ENCODE measurements around the gene MRGPRD. TPM values are rescaled to one million over a fixed set of nuclear protein-coding genes. Genes with fewer than 3 reads are reported as not detected.

The MRGPRD gene
- total RNA-seq, 1 experiment from 2014 or later: not detected

GRCh38 chr11:68988491-68988890 lies 7.7 kb upstream of the MRGPRD start:
- TF ChIP-seq ELF1 (IDR thresholded peaks at IDR 0.05; ENCODE audit: borderline replicate concordance, low read depth) (no peak), CEBPB (IDR thresholded peaks at IDR 0.05; ENCODE audit: low read depth) (no peak), REST (IDR thresholded peaks at IDR 0.05; ENCODE audit: low read depth) (no peak), POLR2AphosphoS5 (IDR thresholded peaks at IDR 0.05; ENCODE audit: low read depth, low read length) (no peak), ZFX (IDR thresholded peaks at IDR 0.05) (no peak), SIN3A (IDR thresholded peaks at IDR 0.05; ENCODE audit: low read depth) (no peak), RAD21 (IDR thresholded peaks at IDR 0.05; ENCODE audit: low read depth) (no peak), ATF3 (IDR thresholded peaks at IDR 0.05) (no peak), ZNF274 (IDR thresholded peaks at IDR 0.05; ENCODE audit: low read depth, low read length) (no peak), YY1 (IDR thresholded peaks at IDR 0.05; ENCODE audit: extremely low read depth, insufficient replicate concordance, low read depth, low read length) (no peak), SP1 (IDR thresholded peaks at IDR 0.05; ENCODE audit: low read depth) (no peak), CBX3 (IDR thresholded peaks at IDR 0.05; ENCODE audit: low read depth) (no peak)
- TF ChIP-seq, protein P1, sequence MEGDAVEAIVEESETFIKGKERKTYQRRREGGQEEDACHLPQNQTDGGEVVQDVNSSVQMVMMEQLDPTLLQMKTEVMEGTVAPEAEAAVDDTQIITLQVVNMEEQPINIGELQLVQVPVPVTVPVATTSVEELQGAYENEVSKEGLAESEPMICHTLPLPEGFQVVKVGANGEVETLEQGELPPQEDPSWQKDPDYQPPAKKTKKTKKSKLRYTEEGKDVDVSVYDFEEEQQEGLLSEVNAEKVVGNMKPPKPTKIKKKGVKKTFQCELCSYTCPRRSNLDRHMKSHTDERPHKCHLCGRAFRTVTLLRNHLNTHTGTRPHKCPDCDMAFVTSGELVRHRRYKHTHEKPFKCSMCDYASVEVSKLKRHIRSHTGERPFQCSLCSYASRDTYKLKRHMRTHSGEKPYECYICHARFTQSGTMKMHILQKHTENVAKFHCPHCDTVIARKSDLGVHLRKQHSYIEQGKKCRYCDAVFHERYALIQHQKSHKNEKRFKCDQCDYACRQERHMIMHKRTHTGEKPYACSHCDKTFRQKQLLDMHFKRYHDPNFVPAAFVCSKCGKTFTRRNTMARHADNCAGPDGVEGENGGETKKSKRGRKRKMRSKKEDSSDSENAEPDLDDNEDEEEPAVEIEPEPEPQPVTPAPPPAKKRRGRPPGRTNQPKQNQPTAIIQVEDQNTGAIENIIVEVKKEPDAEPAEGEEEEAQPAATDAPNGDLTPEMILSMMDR (IDR thresholded peaks at IDR 0.05 in 2 of 3, conservative IDR thresholded peaks at IDR 0.05 in 1 of 3; ENCODE audit: borderline replicate concordance in 1 of 3, insufficient read depth in 1 of 3, low read depth in 2 of 3, low read length in 2 of 3): no peak
- no peaks in the 10 kb centered on the region for H4K20me1 ChIP-seq (ENCODE audit: insufficient read depth)
- no TSS peak for BruUV-seq (replicated peaks)
- CTCF ChIA-PET: no interaction called here
- no peak for DNase-seq (ENCODE audit: low read depth, low spot score)
- ATAC-seq: no peak
- H3K27ac ChIP-seq (ENCODE audit: low read depth, low read length): no peak overlapping the region
- H3K4me3 ChIP-seq (replicated peaks in 1 of 2; ENCODE audit: low read depth in 1 of 2, low read length in 2 of 2): no peak overlapping the region
- H3K36me3 ChIP-seq (ENCODE audit: control insufficient read depth in 1 of 2, insufficient read depth in 2 of 2, low read length in 2 of 2): no peaks in the 10 kb centered on the region
- no peaks in the 10 kb centered on the region; a peak in 2 of 4 replicates for H3K9me3 ChIP-seq (ENCODE audit: control insufficient read depth in 1 of 2, insufficient read depth in 1 of 2, low read depth in 1 of 2, low read length in 2 of 2)
- H3K9ac ChIP-seq (ENCODE audit: low read length): no peak overlapping the region
- intact Hi-C loops (cut with micrococcal nuclease): no loop called here
- POLR2A ChIA-PET: no interaction called here
- H3K9me2 ChIP-seq (ENCODE audit: insufficient read depth): no peaks in the 10 kb centered on the region
- no peak overlapping the region for H3K4me2 ChIP-seq (ENCODE audit: low read length)
- no peaks in the 10 kb centered on the region for H3K79me2 ChIP-seq (ENCODE audit: insufficient read depth, low read length)
- H3K4me1 ChIP-seq (ENCODE audit: control insufficient read depth in 1 of 2, insufficient read depth in 2 of 2, low read length in 2 of 2): no peaks in the 10 kb centered on the region
- no peaks in the 10 kb centered on the region for H3K27me3 ChIP-seq (ENCODE audit: insufficient read depth, low read length)
- no peak overlapping the region for H2AFZ ChIP-seq (ENCODE audit: low read depth, low read length, poor library complexity, severe bottlenecking)
- RAD21 ChIA-PET (ENCODE audit: low non-redundant PET in 1 of 2, low total read pairs in 2 of 2, uncharacterized antibody in 2 of 2, unreplicated experiment in 2 of 2): no interaction called here

All from HCT116 (cell line).